CD4-positive, alpha-beta T cell treated with Interleukin-2 at 100 ng/mL for 4 hours (primary cell): ENCODE results near the gene CHAF1A.

ENCODE experiments used
- DNase-seq: peaks from one replicate; pipeline ENCODE4 v3.0.0-alpha.2; 2020; ENCODE audit warnings: low spot score

The CHAF1A gene

GRCh38 chr19:4456476-4456842, 54.0 kb downstream of the CHAF1A start:
- DNase-seq, result no peak

- peak; percentile 26 for DNase-seq
Observed at GRCh38 chr19:4456843-4457653, 54.6 kb downstream of the CHAF1A start.

- peak; percentile 100 for DNase-seq
Observed at GRCh38 chr19:4457654-4458395, 55.4 kb downstream of the CHAF1A start, which contains the start of gene UBXN6. TSS of gene UBXN6 (minus strand) at chr19:4457794. CDS start at chr19:4457697, 97 bp downstream.

- no peak for DNase-seq
Observed at GRCh38 chr19:4464815-4465581, 62.6 kb downstream of the CHAF1A start.

GRCh38 chr19:4467835-4468234, 65.4 kb downstream of the CHAF1A start:
- no peak for DNase-seq

GRCh38 chr19:4471403-4472173, 69.1 kb downstream of the CHAF1A start:
- peak; percentile 99 for DNase-seq

- DNase-seq, result no peak
Observed at GRCh38 chr19:4472174-4472974, 69.9 kb downstream of the CHAF1A start, which contains the start of gene HDGFL2. TSS of gene HDGFL2 (plus strand) at chr19:4472297. CDS start at chr19:4472351, 54 bp downstream.

- no peak for DNase-seq
Observed at GRCh38 chr19:4473011-4473762, 70.7 kb downstream of the CHAF1A start.

- no peak for DNase-seq
Observed at GRCh38 chr19:4473763-4474513, 71.5 kb downstream of the CHAF1A start.

- no peak for DNase-seq
Observed at GRCh38 chr19:4474514-4475022, 72.1 kb downstream of the CHAF1A start.

- no peak for DNase-seq
Observed at GRCh38 chr19:4477034-4477801, 74.8 kb downstream of the CHAF1A start.

- no peak for DNase-seq
Observed at GRCh38 chr19:4482721-4483364, 80.4 kb downstream of the CHAF1A start.

- no peak for DNase-seq
Observed at GRCh38 chr19:4483385-4483784, 80.9 kb downstream of the CHAF1A start.

- no peak for DNase-seq
Observed at GRCh38 chr19:4487572-4487971, 85.1 kb downstream of the CHAF1A start.

- no peak for DNase-seq
Observed at GRCh38 chr19:4488496-4488895, 86.1 kb downstream of the CHAF1A start.

GRCh38 chr19:4491446-4491845, 89.0 kb downstream of the CHAF1A start:
- DNase-seq, result no peak

GRCh38 chr19:4492337-4493103, 90.1 kb downstream of the CHAF1A start:
- no peak for DNase-seq
